GM18951 (cell line): ENCODE data around the gene TMEM154.

Source experiments
- POLR2A ChIP-seq: IDR thresholded peaks from 4 replicates; pipeline ENCODE4 v1.6.1; 2011; ENCODE audit warnings: mild to moderate bottlenecking; ENCODE audit not compliant: insufficient read length, insufficient read depth; ENCODE audit errors: extremely low read depth
- in situ Hi-C: fragments of 300-500 bp; cut with MboI; formaldehyde crosslinking; loops from one replicate; pipeline ENCODE4 v1.12.0; 2022; ENCODE audit warnings: low sequenced_read_pairs, mixed read lengths, inconsistent platforms; ENCODE audit not compliant: unreplicated experiment

Gene TMEM154

GRCh38 chr4:152620915-152621314 is 58.9 kb downstream of the TMEM154 start:
- no peak for TF ChIP-seq POLR2A
- in situ Hi-C loops: no loop called here

- in situ Hi-C loops: no loop called here
- no peak for TF ChIP-seq POLR2A
These were observed 59.6 kb downstream of the TMEM154 start for GRCh38 chr4:152620218-152620617.

- no peak for TF ChIP-seq POLR2A
- in situ Hi-C loops: no loop called here
These were observed 60.2 kb downstream of the TMEM154 start for GRCh38 chr4:152619556-152619955.

GRCh38 chr4:152618971-152619370 is 60.8 kb downstream of the TMEM154 start:
- TF ChIP-seq POLR2A: no peak
- in situ Hi-C loops: no loop called here

GRCh38 chr4:152616804-152617203 is 63.0 kb downstream of the TMEM154 start:
- no peak for TF ChIP-seq POLR2A
- in situ Hi-C loops: no loop called here

GRCh38 chr4:152613841-152614721 is 65.7 kb downstream of the TMEM154 start:
- TF ChIP-seq POLR2A: no peak
- in situ Hi-C loops: no loop called here

- in situ Hi-C loops: no loop called here
- no peak for TF ChIP-seq POLR2A
These were observed 66.4 kb downstream of the TMEM154 start for GRCh38 chr4:152613351-152613750.

GRCh38 chr4:152610131-152610530 is 69.7 kb downstream of the TMEM154 start:
- TF ChIP-seq POLR2A: no peak
- in situ Hi-C loops: no loop called here

GRCh38 chr4:152609481-152609880 is 70.3 kb downstream of the TMEM154 start:
- in situ Hi-C loops: no loop called here
- TF ChIP-seq POLR2A: no peak

- in situ Hi-C loops: no loop called here
- TF ChIP-seq POLR2A: no peak
These were observed 72.6 kb downstream of the TMEM154 start for GRCh38 chr4:152607178-152607577.

- in situ Hi-C loops: no loop called here
- TF ChIP-seq POLR2A: no peak
These were observed 73.0 kb downstream of the TMEM154 start for GRCh38 chr4:152606753-152607152.

- in situ Hi-C loops: no loop called here
- no peak for TF ChIP-seq POLR2A
These were observed 74.0 kb downstream of the TMEM154 start for GRCh38 chr4:152605641-152606335.

- no peak for TF ChIP-seq POLR2A
- in situ Hi-C loops: no loop called here
These were observed 74.8 kb downstream of the TMEM154 start for GRCh38 chr4:152605031-152605430.

- in situ Hi-C loops: no loop called here
- no peak for TF ChIP-seq POLR2A
These were observed 78.6 kb downstream of the TMEM154 start for GRCh38 chr4:152601156-152601555.
